NCI-H1048 (cell line): ENCODE results near the gene PRKG1.
"Not testable (repeated sequence)": the region's sequence is repeated elsewhere in the genome, so short reads cannot be mapped to it uniquely, and the experiment has no call there.

Source experiments
- DNase-seq: peaks from one replicate; lab custom pipeline; 2025; lab: John Stamatoyannopoulos, UW

Gene PRKG1

DNA sequence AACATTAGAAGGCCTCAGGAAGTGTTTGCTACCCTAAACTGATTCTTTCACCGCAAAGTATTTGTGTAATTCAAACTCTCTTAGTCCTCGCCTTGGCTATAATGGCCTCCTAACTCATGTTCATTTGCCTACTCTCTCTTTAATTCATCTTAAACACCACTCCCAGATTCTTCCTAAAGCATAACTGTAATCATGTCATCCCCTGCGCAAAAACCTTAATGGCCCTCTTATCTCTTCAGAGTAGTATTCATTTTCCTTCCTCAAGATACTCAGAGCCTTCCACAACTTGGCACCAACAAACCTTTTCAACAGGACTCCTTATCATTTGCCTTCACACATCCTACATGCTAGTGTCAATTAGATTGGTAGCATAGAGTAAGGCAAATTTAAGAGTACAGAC lies 582.2 kb downstream of the PRKG1 start:
- no peak for DNase-seq

DNA sequence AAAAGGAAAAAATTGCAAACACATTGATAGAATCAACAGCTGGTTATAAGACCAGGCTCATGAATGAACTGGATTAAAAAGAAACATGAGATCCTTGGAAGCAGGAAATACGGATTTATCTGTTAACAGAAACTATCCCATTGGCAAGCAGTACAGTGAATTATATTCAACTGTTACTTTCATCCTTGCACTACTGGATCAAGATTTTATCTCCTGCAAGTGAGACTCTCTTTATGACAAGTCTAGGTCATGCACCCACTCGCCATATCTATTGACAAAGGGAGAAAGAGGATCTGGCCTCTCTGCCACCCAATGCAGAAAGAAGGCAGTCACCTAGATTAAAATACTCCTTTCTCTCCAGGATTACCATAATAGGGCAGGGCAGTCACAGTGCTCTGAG lies 583.7 kb downstream of the PRKG1 start:
- no peak for DNase-seq

DNA sequence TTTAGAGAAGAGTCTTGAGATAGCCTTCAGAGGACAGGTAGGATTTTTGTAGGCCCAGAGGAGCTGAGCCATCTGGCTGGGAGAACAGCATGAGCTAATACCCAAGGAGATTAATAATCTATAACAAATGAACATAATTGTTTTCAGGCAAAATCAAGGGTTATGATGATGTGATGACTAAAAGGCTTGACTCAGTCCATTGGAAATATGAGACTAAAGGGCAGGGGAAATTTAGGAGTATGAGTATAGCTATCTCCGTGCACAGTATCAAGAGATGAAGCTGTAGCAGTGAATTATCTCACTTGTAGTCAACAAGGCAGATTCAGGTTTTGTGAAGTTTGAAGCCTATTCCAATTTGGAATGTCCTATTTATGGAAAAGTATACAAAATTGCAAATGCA lies 585.1 kb downstream of the PRKG1 start:
- no peak for DNase-seq

- DNase-seq = no peak
Observed at GRCh38 chr10:51663086-51663485, 588.8 kb downstream of the PRKG1 start.

GRCh38 chr10:51666456-51666855 lies 592.2 kb downstream of the PRKG1 start:
- no peak for DNase-seq

DNA sequence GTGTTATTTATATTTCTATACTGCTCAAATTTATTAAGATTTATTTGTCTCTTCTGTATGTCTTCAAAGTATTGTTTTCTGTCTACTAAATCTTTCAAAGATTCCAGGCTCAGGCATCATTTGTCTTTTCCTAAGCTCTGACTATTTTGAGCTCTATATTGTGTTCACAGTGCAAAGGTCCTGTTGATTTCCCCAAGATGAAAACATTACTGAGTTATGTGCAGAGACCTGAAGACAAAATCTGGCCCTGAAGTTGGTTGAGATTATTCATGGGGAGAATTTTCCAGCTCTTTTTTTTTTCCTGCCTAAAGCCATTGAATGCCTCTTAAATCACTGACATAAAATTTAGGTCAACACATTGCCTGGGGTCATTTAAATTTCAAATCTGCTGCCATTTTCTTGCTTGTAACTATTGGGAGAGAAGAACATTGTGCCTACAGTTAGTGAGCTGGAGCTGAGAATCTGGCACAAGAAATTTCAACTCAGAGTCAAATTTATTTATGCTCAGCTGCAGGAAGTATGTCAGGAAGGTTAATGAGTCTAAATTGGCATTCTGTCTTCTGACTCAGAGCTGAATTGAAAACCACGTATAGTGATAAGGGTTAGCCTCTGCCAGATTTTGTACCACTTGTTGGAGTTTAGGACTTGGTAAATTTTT lies 593.5 kb downstream of the PRKG1 start:
- DNase-seq = no peak

DNA sequence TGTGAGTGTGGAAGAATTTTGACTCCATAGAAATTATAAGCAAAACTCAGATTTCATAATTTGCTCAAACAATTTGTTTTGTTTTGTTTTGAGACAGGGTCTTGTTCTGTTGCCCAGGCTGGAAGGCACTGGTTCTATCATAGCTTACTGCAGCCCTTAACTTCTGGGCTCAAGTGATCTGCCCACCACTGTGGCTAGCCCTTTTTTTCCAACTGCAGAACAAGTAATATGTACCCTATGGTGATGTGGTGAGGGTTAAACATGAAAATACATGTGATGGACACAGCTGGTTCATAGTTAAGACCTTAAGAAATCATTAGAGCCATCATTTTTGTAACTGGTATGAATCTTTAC lies 594.0 kb downstream of the PRKG1 start:
- DNase-seq = no peak

- DNase-seq = no peak
Observed at GRCh38 chr10:51669041-51669440, 594.8 kb downstream of the PRKG1 start.

DNA sequence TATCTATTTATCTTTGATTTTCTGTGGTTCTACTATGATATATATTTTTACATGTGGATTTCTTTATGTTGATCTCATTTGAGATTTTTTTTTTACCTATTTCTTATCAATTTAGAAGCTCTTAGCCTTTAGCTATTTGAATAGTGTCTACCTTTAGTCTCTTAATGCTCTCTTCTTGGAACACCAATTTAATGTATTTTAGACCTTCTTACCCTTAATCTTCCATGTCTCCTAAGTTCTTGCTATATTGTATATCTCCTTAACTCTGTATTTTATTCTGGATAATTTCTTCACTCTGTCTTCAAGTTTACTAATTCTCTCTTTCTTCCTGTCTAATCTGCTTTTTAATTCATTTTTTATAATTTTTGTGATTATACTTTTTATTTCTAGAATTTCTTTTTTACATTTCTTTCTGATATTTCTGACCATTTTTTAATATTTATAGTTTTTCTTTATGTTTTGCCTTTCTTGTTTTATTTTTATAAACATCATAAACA lies 597.8 kb downstream of the PRKG1 start:
- DNase-seq = no peak

GRCh38 chr10:51675088-51675487 lies 600.8 kb downstream of the PRKG1 start:
- no peak for DNase-seq

DNA sequence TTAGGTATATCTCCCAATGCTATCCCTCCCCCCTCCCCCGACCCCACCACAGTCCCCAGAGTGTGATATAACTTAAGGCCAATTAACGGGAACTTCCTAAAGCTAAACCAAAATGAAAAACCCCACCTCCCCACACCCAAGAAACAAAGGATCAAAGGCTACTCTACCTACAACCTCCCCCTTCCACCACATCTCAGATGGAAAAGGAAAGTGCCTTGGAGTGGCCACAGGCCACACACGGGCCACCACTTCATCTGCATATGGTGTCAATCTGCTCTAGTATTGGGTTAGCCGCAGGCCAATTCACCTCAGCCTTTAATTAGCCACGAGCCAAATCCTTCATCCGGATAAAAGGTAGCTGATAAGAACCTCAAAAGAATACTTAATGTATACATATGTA lies 605.6 kb downstream of the PRKG1 start:
- DNase-seq = no peak

- no peak for DNase-seq
Observed at GRCh38 chr10:51683031-51683691, 608.9 kb downstream of the PRKG1 start.

DNA sequence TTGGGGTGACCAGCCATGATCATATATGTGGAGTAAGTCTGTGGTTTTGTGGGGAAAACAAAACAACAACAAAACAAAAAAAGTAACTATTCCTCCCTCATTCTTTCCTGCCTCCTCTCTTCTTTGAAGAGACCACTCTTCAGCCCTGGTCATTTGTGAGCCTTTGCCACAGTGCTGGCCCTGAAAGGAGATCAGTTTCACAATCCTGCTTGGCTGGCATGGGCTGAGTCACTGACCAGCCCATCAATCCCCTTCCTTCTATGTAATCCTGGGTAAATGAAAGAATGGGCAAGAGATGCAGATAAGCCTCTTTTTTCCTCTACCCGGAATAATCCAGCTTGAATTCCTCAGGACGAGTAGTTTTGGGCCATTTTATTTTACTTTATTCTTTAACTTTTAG lies 611.5 kb downstream of the PRKG1 start:
- DNase-seq = no peak

DNA sequence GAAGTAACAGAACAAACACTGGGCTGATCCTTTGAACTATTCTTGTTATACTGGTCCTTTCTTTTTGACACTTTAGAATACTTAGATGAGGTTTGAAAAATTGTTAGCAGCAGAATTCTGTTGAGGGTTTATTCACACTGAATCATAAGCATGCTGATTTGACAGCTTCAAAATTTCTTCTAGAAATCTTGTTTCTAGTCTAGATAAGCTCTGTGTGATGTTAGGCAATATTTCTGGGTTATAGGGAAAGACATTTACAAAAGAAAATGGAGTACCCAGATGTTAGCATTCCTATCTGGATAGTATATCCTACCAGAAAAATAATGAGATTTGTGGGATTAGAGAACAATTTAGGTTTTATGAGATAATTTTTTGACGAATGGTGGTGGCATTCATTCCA lies 613.0 kb downstream of the PRKG1 start:
- DNase-seq = no peak

GRCh38 chr10:51688826-51689225 lies 614.5 kb downstream of the PRKG1 start:
- not testable (repeated sequence) for DNase-seq

DNA sequence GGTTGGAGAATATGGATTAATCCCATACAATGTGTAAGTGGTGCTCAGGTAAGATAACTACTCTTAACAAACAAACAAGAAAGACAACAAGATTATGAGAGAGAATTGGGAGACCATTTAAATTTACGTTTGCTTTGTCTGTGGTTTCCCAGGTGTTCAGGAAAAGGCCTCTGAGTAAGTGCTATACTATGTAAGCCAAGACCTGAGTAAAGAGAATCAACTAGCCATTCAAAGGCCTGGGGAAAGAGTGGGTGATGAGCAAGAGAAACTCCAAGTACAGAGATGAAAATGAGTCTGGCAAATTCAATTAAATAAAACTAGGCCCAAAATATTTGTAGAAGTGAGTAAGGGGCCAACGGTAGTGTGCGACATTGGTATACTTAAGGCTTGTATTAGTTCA lies 615.2 kb downstream of the PRKG1 start:
- DNase-seq = no peak

- no peak for DNase-seq
Observed at GRCh38 chr10:51691135-51691534, 616.8 kb downstream of the PRKG1 start.

DNA sequence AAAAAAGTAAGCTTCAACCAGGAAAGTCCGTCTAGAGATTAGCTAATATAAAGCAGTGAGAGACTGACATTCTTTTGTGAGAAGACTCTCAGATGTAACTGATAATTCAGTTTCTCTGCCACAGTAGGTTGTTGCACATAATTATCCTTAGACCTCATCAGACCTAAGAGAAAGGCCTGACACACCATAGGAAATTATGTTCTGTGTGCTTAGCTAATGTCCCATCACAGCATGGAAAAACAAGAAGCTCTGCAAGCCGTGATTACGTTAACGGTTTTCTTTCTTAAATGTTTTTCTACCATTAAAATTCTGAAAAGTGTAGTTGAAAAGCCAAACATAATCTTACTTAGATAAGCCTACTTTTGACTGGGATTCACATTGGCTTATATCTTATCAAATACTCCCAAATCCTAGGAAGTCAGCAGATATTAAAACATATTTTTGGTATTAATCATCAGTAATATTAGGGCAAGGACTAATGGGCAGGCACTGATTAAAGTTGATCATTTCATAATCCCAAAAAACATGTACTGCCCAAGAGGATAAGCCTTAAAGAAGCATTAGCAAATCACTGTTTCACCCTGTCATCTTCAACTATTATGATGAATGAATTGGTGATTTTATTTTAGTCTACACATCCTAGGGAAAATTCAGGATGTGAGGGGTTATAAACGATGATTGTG lies 619.9 kb downstream of the PRKG1 start:
- no peak for DNase-seq

GRCh38 chr10:51696251-51696650 lies 622.0 kb downstream of the PRKG1 start:
- DNase-seq = no peak

DNA sequence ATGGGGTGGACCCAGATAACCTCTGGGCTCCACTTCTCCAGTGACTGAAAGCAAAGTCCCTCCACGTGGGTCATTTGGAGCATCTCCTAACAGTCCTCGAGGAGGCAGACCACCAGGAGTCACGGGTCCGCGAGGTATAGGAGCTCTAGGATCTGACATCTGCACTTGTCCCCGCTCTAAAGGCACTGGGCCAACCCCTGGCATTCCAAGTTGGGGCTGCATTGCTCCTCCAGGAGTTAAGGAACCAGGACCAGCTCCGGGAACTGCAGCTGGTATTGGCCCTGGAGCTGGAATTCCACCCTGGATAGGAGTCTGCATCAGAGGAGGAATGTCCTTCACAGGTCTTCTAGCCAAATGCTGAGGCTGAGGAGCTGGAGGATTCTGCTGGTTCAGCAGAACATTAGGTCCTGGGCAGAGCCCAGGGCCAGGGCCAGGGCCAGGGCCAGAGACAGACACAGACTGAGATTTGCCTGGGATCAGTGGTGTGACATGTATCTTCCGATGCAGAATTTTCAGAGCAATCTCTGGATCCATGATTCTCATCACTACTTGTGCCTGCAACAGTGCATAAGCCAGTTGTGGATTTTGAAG lies 624.3 kb downstream of the PRKG1 start:
- no peak for DNase-seq

GRCh38 chr10:51699145-51699474 lies 624.8 kb downstream of the PRKG1 start:
- DNase-seq = no peak

- DNase-seq = peak; percentile 69
Observed at GRCh38 chr10:51699475-51700227, 625.4 kb downstream of the PRKG1 start, which contains the start of gene CSTF2T. TSS of gene CSTF2T (minus strand) at chr10:51699595. CDS start at chr10:51699549, 46 bp downstream.
